Thoracic aorta (tissue), 2 donors: ENCODE data around the gene HEATR1. TPM values are rescaled to one million over a fixed set of nuclear protein-coding genes. Genes with fewer than 3 reads are reported as not detected.
"Not testable (repeated sequence)": the region's sequence is repeated elsewhere in the genome, so short reads cannot be mapped to it uniquely, and the experiment has no call there.

Source experiments
- ATAC-seq: fragments of 150-250 bp; one replicate; pipeline ENCODE4 v1.8.0; 2017; ENCODE audit warnings: low read depth; ENCODE audit not compliant: insufficient number of reproducible peaks, low FRiP score
- DNase-seq: peaks from one replicate; pipeline ENCODE4 v3.0.0-alpha.2; 2020; ENCODE audit warnings: low spot score
- H3K27ac ChIP-seq, 2 donors: fragments of 200-600 bp; sonication (generic); 1 replicate in 1 of 2; 2 replicates in 1 of 2; pipeline ENCODE4 v1.5.1; 2016; ENCODE audit warnings: mild to moderate bottlenecking in 2 of 2, moderate library complexity in 2 of 2
- H3K27me3 ChIP-seq: fragments of 200-600 bp; sonication (generic); replicated peaks from 2 replicates; pipeline ENCODE4 v1.6.0; 2016; ENCODE audit warnings: mild to moderate bottlenecking; ENCODE audit not compliant: insufficient read depth
- H3K36me3 ChIP-seq: fragments of 200-600 bp; sonication (generic); one replicate; pipeline ENCODE4 v1.5.1; 2016
- H3K4me1 ChIP-seq, 2 donors: fragments of 200-600 bp; sonication (generic); 1 replicate in 1 of 2; 2 replicates in 1 of 2; pipeline versions ENCODE4 v1.5.1 to v1.6.0; 2016; ENCODE audit warnings: low read depth in 2 of 2, mild to moderate bottlenecking in 1 of 2; ENCODE audit not compliant: control insufficient read depth in 1 of 2
- H3K4me3 ChIP-seq: fragments of 200-600 bp; sonication (generic); 2 replicates; pipeline ENCODE4 v1.5.1; 2016; ENCODE audit warnings: mild to moderate bottlenecking
- H3K9me3 ChIP-seq: fragments of 200-600 bp; sonication (generic); 2 replicates; pipeline ENCODE4 v1.5.1; 2016
- total RNA-seq, 2 donors: library from RNA; depleted of rRNA; stranded (reverse); fragments of >200 nt; gene quantifications; one replicate each; pipeline versions ENCODE4 v1.1.0 to v1.2.3, GENCODE V29; 2016
- TF ChIP-seq, protein P1 (sequence below): fragments of 200-600 bp; sonication (generic); IDR thresholded peaks from one replicate; pipeline ENCODE4 v1.5.1; 2019; ENCODE audit warnings: antibody characterized with exemption

The HEATR1 gene
- total RNA-seq, 2 donors from 2014 or later: 15.6 to 43.5 TPM

DNA sequence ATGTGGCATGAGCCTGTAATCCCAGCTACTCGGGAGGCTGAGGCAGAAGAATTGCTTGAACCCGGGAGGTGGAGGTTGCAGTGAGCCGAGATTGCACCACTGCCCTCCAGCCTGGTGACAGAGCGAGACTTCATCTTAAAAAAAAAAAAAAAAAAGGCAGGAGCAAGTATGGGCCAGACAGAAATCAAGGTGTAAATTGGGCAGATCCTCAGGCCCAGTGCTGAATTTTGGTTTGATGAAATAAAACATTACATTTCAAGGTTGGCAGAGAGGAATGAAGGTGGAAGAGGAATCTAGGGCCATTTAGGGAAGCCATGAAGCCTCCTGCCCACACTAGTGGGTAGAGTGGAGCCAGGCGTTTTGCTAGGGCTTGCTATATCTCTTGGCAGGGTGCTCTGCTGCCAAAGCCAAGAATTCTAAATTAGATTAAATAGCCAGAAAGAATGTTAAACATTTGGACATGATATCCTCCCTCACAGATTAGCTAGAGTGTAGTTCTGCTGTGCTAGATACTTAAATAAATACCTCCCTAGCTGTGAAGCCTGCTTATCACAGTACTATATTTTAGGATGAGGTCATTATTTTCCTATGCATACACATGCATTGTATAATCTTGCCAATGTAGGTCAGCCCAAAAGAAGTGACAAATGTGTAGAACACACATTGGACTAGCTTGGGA lies 97.2 kb downstream of the HEATR1 start:
- Histone ChIP-seq H3K9me3 (no peaks in the 10 kb centered on the region), H3K4me1 (peaks cover 0 to 28% of the 10 kb centered on the region in 2 donors), H3K36me3 (no peaks in the 10 kb centered on the region), H3K27ac (no peak overlapping the region), H3K27me3 (no peaks in the 10 kb centered on the region), H3K4me3 (no peak overlapping the region)
- TF ChIP-seq, protein P1, sequence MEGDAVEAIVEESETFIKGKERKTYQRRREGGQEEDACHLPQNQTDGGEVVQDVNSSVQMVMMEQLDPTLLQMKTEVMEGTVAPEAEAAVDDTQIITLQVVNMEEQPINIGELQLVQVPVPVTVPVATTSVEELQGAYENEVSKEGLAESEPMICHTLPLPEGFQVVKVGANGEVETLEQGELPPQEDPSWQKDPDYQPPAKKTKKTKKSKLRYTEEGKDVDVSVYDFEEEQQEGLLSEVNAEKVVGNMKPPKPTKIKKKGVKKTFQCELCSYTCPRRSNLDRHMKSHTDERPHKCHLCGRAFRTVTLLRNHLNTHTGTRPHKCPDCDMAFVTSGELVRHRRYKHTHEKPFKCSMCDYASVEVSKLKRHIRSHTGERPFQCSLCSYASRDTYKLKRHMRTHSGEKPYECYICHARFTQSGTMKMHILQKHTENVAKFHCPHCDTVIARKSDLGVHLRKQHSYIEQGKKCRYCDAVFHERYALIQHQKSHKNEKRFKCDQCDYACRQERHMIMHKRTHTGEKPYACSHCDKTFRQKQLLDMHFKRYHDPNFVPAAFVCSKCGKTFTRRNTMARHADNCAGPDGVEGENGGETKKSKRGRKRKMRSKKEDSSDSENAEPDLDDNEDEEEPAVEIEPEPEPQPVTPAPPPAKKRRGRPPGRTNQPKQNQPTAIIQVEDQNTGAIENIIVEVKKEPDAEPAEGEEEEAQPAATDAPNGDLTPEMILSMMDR: no peak
- DNase-seq (no peak), ATAC-seq (no peak)

DNA sequence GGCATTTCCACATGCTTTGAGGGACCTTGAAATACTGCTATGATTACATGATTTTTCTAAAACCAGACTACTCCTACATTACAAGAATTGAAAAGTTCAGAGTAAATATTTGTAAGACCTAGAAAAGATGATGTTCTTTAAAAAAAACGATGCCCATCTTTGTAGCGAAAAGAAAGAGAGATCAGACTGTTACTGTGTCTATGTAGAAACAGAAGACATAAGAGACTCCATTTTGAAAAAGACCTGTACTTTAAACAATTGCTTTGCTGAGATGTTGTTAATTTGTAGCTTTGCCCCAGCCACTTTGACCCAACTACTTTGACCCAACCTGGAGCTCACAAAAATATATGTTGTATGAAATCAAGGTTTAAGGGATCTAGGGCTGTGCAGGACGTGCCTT lies 100.0 kb downstream of the HEATR1 start:
- not testable (repeated sequence) for H3K27me3 ChIP-seq, H3K9me3 ChIP-seq, DNase-seq, H3K36me3 ChIP-seq, H3K27ac ChIP-seq, ATAC-seq, H3K4me3 ChIP-seq
- peaks cover 0 to 24% of the 10 kb centered on the region in 2 donors for H3K4me1 ChIP-seq

DNA sequence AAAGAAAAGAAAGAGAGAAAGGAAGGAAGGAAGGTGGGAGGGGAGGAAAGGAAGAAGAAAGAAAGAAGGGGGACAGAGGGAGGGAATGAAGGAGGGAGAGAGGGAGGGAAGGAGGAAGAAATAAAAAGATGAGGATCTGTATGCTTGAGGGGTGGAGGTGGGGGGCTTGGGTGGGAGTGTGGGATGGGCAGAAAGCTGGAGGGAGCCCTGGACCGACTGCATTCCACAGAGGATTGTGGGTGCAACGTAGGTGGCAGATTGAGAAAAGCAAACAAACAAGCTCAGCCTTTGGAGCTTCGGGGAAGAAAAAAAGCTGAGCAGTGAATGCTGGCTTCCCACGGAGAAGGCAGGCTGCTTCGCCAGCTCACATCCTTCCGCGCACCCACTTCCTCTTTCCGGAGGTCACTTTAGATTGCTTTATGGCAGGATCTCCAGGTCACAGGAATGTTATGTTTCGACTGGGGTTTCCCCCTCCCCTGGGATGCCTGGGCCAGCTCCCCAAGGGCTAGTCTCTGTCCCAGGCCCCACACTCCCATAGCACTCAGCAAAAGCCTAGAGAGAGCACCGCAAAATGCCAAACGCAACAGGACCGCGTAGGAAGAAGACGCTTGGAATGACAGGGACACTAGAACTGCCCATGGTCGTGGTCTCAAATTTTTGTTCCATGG lies 101.2 kb downstream of the HEATR1 start:
- no peak for ATAC-seq
- H3K4me3 ChIP-seq: peak overlapping the region; percentile 68
- DNase-seq: no peak
- H3K27me3 ChIP-seq: no peaks in the 10 kb centered on the region
- no peaks in the 10 kb centered on the region for H3K9me3 ChIP-seq
- TF ChIP-seq, protein P1: no peak
- H3K36me3 ChIP-seq: no peaks in the 10 kb centered on the region
- H3K4me1 ChIP-seq: peaks cover 0 to 24% of the 10 kb centered on the region in 2 donors
- no peak overlapping the region for H3K27ac ChIP-seq

DNA sequence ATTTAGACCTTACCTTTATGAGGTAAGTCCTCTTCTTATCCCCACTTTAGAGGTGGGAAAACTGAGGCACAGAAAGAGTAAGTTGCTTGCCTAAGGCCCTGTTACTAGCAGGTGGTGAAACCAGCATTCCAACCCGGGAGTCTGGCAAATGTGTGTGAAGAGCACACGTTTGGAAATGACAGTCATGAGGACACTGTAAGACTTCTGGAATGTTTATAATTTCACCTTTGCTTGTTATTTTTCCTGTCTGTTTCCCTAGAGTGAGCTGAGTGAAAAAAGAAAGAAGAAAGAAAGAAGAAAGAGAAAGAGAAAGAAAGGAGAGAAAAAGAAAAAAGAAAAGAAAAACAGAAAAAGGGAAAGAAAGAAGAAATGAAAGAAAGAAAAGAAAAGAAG lies 101.7 kb downstream of the HEATR1 start:
- Histone ChIP-seq H3K4me3 (peak overlapping the region; percentile 68), H3K27me3 (no peaks in the 10 kb centered on the region), H3K27ac (no peak overlapping the region), H3K9me3 (no peaks in the 10 kb centered on the region), H3K36me3 (no peaks in the 10 kb centered on the region), H3K4me1 (peaks cover 0 to 21% of the 10 kb centered on the region in 2 donors)
- DNase-seq (no peak), ATAC-seq (no peak)
- TF ChIP-seq, protein P1: no peak

DNA sequence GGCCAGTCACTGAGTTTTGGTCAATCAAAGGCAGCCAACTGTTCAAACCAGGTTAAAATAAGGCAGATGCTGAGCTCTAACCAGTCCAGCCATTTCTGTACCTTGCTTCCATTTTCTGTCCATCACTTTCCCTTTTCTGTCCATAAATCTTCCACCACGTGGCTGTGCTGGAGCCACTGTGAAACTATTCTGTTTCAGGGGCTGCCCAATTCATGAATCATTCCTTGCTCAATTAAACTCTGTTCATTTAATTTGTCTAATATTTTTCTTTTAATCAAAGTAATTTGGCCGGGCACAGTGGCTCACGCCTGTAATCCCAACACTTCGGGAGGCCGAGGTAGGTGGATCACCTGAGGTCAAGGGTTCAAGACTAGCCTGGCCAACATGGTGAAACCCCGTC lies 103.2 kb downstream of the HEATR1 start:
- TF ChIP-seq, protein P1: no peak
- peaks cover 0 to 11% of the 10 kb centered on the region in 2 donors for H3K4me1 ChIP-seq
- H3K9me3 ChIP-seq: no peaks in the 10 kb centered on the region
- no peak overlapping the region for H3K4me3 ChIP-seq
- no peaks in the 10 kb centered on the region for H3K36me3 ChIP-seq
- H3K27ac ChIP-seq: no peak overlapping the region
- no peaks in the 10 kb centered on the region for H3K27me3 ChIP-seq
- DNase-seq (no peak), ATAC-seq (no peak)

Other genes with a start within 250 kb of the HEATR1 start
- gene EDARADD, start 210.2 kb downstream of the HEATR1 start, total RNA-seq: 1 to 10 TPM in 1 of 2 donors, not detected in 1; 2.8 TPM
- gene LGALS8, start 80.5 kb downstream of the HEATR1 start, total RNA-seq: 100 to 1,000 TPM in 1 of 2 donors, 10 to 100 TPM in 1; 67.8 to 126 TPM
- 10 to 100 TPM; 32.2 to 52.9 TPM for gene ACTN2, start 82.0 kb upstream of the HEATR1 start, total RNA-seq
- gene MTR, start 190.8 kb upstream of the HEATR1 start, total RNA-seq: 10 to 100 TPM; 31.3 to 39.8 TPM